ENCODE results near the gene ASB12.
"Not testable (repeated sequence)": the region's sequence is repeated elsewhere in the genome, so short reads cannot be mapped to it uniquely, and the experiment has no call there.

The ASB12 gene

GRCh38 chrX:64230123-64230970 lies at the start of gene ASB12:
Gene ASB12 (minus strand): TSS chrX:64230607. CDS start chrX:64225650, 4,957 bp downstream.
- no peak for DNase-seq

GRCh38 chrX:64265265-64265664 lies 34.9 kb upstream of the ASB12 start:
- no peak for DNase-seq

- no peak for DNase-seq
Measured at GRCh38 chrX:64229154-64229553, 1.3 kb downstream of the ASB12 start.

GRCh38 chrX:64218023-64218422 lies 12.4 kb downstream of the ASB12 start:
- DNase-seq = no peak

- not testable (repeated sequence) for DNase-seq
Measured at GRCh38 chrX:64213989-64214388, 16.4 kb downstream of the ASB12 start.

GRCh38 chrX:64206556-64207162 lies 23.7 kb downstream of the ASB12 start:
- DNase-seq = peak in 6 of 56 donors; percentile 1 to 27 (median 6)

DNA sequence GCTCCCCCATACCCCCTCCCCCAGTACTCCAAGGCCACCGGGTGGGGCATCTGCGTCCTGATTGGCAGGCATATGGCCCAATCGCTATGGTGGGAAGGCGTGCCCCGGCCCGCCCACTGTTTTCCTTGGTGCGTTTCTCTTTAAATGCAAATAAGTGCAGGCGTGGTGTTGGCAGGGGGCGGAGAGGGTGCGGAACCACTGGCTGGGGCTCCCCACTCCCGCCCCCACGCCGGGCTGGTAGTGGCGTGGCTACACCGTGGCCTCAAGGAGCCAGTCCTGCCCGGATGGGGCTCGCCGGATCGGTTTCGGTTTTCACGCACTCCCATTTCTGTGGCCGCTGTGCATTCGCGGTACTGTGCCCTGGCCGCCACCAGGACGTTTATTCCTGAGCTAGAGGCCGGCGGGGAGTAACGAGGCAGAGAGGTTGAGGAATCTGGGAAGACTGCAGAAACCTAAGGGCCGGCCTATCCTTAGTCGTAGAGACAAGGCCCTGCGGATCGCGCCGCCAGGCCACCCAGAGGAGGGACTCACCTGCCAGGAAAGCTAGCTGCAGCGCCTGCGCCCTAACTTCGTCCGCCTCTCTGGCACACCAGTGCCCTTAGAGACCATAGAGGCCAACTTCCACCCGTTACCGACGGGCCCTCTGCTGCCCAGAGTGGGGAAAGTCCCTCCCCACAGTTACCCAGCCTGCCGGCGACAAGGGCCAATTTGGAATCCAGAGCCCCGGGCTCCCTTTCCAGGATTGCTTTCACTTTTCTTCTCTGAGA lies 24.5 kb downstream of the ASB12 start:
- DNase-seq = peak; percentile 9 to 95 (median 84)

GRCh38 chrX:64205441-64205734 lies 25.0 kb downstream of the ASB12 start, which contains the start of gene AMER1:
Gene AMER1 (minus strand): TSS chrX:64205708. CDS start chrX:64193286, 12,422 bp downstream.
- DNase-seq = peak in 11 of 56 donors; percentile 32 to 68 (median 43)

DNA sequence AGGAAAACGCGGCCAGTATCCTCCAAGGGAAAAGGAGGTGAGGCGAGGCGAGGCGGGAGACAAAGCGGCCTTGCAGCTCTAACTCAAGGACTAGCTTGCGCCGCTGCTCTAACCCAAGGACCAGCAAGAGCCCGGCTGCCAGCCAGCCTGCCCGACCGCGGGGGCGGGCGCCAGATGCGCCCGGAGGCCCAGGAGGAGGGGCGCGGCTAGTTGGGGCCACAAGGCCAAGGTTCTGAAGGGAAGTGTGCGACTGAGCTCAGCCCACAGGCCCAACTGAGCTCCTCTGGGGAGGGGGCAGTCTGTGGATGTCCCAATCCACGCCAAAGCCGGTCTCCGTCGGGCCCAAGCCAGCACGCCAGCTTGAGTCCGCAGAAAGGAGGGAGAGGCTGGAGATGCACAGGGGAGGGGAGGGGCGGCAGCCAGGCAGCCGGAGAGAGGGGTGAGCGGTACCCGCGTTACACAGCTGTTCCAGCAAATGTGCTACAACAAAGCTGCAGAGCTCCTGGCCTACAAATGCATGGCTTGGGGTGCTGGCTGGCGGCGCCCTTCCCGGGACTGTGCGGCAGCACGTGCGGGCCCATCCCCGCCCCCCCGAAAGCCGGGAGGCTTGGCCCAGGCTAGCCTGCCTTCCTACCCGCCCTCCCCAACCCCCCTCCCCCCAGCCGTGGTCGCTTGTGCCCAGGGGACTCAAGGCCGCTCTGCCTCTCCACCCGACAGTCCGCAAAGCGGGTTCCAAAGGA lies 25.5 kb downstream of the ASB12 start:
- peak in 48 of 56 donors; percentile 1 to 71 (median 32) for DNase-seq

GRCh38 chrX:64204252-64204651 lies 26.2 kb downstream of the ASB12 start:
- peak in 25 of 56 donors; percentile 0 to 45 (median 11) for DNase-seq

DNA sequence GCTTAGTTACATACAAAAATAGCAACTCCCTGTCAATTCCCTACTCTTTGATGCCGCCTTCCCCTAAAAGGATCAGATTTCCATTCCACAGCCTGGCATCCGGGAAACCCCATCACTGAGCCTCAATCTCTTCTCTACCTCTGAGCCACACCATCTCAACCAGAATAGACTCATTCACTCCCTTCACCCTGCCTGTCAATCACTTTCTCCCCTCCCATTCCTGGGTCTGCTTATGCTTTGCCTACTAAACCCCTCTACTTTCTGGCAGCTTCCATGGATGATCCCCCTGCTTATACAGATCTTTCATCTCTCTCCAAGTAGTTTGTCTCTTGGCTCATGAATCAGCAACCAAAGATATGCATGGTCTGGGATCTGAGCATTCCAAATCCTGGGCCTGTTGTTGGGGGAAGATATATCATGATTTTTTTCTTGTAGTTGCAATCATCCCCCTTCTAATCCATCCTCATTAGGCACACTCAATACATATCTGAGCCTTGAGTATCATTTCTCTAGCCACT lies 27.5 kb downstream of the ASB12 start:
- DNase-seq = no peak

- no peak for DNase-seq
Measured at GRCh38 chrX:64198036-64198435, 32.4 kb downstream of the ASB12 start.

DNA sequence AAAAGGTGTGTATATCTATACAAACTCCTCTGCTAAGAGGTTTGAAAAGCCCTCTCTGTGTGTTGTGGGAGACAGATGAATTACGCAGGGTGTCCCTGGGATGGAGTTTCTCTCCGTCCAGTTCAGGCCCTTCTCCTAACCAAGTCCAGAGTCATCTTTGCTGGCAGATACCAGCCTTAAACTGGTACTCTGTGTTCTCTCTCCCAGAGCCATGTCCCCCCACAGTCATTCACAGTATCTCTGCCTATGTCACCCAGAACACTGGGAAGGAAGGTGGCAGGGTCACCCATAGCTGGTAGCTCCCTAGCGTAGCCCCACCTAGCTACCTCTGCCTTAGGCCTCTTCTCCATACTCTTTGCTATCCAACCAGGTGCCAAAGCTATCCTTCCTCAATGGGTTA lies 33.8 kb downstream of the ASB12 start:
- no peak for DNase-seq

GRCh38 chrX:64195862-64196261 lies 34.5 kb downstream of the ASB12 start:
- no peak for DNase-seq

DNA sequence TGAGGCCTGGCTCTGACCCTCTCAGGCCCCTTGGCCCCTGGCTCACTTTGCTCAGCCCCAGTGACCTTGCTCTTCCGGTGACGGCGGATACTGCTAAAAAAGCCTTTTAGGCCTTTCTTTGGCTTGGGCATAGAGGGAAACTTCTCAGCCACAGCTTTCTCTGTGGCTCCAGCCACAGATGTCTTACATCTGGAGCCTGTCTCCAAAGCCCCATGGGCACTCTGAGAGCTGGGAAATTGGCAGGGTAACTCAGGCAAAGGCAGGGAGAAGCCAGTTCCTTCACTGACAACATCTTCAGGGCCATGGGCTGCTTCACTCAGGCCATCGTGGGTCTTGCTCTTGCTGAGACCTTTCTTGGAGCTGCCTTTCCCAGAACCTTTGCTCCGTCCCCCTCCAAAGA lies 37.7 kb downstream of the ASB12 start:
- DNase-seq = no peak

DNA sequence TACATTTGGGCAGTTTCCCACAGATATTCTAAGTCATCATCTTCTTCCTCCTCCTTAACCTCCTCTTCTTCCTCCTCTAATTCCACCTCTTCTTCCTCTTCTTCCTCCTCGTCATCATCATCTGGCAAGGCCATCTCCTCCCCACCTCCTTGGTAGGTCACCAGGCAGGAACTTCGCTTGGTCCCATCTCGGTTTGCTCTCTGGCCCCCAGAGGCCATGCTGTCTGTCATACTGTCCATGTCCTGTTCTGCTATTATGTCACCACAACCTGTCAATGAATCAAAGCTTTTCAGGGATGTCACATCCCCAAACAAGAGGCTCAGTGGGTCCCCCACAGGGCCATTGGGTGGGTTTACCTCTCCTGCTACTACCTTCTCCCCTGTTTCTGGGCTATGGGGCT lies 38.4 kb downstream of the ASB12 start:
- no peak for DNase-seq

GRCh38 chrX:64191281-64192010 lies 39.0 kb downstream of the ASB12 start:
- no peak for DNase-seq

DNA sequence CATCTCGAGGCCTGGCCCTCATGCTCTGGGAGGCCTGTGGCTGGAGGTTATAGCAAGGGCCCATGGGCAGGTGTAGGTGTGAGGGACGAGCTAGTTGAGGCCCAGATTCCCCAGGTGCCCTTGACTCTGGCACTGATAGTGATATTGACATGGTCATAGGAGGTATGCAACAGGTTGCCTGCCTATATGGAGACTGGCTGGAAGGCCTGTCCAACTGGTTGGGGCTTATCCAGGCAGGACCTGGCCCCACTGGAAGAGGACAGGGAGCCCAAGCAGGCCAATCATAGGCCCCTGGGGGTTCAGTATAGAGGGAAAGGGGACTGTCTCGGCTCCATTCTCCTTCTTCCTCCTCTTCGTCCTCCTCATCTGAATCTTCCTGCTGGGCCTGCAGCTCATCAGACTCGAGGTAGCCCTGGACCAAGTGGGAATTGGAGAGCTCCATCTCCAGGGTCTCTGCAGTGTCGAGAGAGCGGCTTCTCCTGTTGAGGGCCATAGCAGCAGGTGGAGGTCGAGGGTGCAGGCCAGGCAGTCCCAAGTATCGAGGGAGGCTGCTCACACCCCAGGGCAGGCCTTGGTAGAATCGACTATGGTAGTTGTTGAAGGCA lies 40.2 kb downstream of the ASB12 start:
- no peak for DNase-seq

GRCh38 chrX:64188901-64189300 lies 41.5 kb downstream of the ASB12 start:
- DNase-seq = no peak

DNA sequence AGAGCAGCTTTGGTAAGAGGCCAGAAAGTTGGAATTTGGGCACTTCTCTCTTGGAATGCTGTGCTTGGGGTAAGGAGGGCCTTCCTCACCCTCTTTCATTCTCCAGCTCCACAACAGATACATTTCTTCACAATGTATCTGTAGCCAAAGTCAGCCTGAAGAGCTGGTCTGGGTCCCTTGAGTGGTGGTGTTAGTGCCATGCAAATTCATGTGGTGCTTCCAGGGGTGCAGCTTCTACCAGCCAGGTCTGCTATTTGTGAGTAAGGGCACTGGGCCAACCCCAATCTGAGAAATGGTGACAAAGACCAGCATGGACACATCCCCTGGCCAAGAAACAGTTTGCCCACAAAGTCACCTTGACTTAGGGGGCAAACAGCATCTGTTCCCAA lies 42.7 kb downstream of the ASB12 start:
- no peak for DNase-seq

All from amygdala (tissue), 56 donors.